ENCODE measurements around the gene EFCC1.

The EFCC1 gene

DNA sequence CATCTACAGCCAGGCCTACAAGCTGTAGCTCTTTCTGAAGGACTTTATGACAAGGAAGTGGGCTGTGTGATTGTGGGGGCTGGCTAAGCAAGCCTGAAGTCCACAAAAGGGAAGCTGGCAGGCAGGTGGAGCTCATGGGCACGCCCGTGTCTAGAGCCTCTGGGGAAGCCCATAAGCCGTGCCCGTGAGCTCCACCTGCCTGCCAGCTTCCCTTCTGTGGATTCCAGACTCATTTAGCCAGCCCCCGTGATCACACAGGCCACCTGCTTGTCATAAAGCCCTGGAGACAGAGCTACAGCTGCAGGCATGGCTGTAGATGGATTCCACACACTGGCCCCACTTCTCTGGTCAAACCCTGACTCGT lies 15.2 kb downstream of the EFCC1 start:
- DNase-seq, result peak in 2 of 4 experiments; percentile 30 to 46

DNA sequence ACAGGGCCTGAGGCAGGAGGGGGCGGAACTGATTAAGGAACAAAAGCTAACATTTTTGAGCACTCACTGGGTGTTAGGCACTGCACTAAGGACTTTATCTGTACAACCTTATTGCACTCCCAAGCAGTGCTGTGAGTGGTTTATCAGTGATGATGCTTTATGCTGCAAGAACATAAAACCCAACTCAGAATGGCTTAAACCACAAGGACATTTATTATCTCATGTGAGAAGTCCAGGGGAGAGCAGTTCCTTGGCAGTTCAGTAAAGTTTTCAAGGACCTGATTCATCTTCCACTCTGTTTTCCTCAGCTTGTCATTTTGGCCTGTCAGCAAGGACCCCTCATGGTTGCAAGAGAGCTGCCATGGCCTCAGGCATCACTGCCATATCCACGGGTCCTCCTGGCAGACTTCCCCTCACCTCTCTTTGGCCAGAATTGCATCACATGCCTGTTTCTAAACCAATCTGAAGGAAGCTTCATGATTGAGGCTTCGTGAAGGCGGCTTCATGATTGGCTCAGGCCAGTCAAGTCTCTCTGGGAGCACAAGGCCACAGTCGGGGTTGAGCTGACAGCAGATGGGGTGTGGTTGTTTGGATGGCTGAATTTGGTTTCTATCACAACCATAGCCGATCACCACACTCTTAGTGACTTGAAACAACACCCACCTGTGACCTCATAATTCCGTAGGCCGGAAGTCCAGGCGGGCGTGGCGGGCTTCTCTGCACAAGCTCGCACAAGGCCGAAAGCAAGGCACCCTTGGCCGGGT lies 15.8 kb downstream of the EFCC1 start:
- DNase-seq, result no peak

- no peak for DNase-seq
Observed at GRCh38 chr3:129017484-129017899, 16.4 kb downstream of the EFCC1 start.

DNA sequence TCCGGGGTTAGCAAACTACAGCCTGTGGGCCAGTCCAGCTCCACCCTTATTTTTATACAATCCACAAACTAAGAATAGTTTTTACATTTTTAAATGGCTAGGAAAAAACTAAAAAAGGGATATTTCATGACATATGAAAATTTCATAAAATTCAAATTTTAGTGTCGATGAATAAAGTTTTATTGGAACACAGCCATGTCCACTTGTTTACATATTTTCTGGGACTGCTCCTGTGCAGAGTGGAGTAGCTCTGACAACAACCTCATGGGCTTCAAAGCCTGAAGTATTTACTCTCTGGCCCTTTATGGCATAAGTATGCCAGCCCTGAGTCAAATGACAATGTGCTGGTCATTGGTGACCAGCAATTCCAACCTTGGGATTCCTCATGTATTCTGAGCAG lies 17.2 kb downstream of the EFCC1 start:
- DNase-seq, result no peak

GRCh38 chr3:129018751-129019150 lies 17.6 kb downstream of the EFCC1 start:
- no peak for DNase-seq

DNA sequence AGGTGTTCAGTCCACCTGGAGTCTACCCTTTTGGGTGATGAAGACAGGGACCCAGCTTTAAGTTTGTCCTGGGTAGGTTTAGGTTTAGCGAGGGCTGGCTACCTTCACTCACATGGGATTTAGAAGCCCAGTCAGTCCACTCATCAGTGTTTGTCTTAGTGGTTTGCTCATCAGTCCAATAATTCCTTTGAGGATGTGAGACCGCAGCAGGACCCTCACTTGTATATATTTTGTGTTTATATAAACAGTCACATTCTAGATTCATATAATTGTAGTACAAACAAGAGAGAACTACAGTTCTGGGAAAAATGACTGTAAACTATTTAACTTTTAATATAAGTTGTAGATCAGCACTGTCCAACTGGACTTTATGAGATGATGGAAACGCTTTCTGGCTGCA lies 18.2 kb downstream of the EFCC1 start:
- DNase-seq, result no peak

GRCh38 chr3:129020691-129021090 lies 19.6 kb downstream of the EFCC1 start:
- no peak for DNase-seq

DNA sequence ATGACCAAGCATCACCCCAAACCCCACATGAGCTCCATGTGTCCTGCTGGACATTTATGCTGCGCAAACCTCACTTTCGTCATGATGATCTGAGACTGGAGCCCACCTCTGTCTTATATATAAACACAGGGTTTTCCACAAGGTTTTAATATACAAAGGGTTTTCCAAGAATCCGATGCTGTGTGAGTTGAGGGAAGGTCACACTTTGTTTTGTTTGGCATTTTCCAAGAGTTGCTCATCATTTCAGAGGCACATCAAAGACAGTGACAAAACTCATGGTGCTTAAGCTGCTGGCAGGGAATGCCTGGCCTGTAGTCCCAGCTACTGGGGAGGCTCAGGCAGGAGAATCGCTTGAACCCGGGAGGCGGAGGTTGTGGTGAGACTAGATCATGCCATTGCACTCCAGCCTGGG lies 20.0 kb downstream of the EFCC1 start:
- no peak for DNase-seq

DNA sequence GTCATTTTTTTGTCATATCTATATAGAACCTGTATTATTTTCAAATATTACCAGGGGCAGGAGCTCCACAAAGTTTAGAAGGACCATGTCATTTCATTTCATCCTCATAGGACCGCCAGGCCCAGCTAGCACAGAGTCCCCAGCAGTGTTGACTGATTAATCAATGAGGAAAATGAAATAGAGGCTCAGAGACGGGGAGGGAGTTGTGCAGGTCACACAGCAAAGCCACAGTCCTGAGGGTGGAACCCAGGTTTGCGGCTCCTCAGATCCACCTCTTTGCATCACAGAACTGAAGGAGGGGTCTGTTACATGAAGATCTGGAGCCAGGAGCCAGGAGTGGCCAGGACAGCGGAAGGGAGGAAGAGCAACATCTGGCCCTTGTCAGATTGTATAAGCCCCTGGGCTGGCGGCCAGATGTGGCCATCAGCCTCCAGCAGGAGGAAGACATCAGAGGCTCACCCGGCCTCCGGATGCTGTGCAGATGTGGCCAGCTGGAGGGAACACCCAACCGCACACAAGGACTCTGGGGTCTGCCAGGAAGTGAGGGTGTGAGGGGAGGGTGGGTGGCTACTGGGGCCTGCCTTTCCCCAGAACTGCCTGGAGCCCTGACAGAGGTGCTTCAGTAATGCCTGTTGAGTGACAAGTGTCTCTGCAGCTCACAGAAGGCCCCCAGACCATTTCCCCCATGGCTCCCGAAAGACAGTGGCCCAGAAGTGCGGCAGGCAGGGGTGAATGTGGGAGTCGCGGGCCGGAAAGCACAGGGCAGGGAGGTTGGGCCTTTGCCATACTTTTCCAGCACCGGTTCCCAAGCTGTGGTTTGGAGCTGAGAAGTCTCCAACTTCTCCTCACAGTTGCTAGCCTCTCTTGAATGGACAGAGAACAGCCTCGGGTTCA lies 21.3 kb downstream of the EFCC1 start:
- DNase-seq, result no peak

GRCh38 chr3:129023008-129023358 lies 21.9 kb downstream of the EFCC1 start:
- DNase-seq, result no peak

DNA sequence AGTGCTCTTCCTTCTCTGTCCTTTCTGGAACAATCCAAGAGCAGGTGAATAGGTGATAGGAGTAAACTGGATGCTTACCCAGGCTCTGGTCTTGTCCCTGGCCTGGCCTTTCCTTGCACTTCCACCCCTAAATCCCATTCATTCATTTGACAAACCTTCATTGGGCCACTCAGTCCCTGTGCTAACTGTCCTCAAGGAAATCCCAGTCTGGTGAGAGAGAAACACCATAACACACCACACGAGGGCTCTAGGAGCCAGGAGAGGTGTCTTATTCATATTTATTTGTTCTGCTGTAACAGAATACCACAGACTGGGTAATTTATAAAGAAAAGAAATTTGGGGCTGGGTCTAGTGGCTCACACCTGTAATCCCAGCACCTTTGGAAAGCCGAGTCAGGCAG lies 22.8 kb downstream of the EFCC1 start:
- DNase-seq, result no peak

- no peak for DNase-seq
Observed at GRCh38 chr3:129025108-129025507, 24.0 kb downstream of the EFCC1 start.

DNA sequence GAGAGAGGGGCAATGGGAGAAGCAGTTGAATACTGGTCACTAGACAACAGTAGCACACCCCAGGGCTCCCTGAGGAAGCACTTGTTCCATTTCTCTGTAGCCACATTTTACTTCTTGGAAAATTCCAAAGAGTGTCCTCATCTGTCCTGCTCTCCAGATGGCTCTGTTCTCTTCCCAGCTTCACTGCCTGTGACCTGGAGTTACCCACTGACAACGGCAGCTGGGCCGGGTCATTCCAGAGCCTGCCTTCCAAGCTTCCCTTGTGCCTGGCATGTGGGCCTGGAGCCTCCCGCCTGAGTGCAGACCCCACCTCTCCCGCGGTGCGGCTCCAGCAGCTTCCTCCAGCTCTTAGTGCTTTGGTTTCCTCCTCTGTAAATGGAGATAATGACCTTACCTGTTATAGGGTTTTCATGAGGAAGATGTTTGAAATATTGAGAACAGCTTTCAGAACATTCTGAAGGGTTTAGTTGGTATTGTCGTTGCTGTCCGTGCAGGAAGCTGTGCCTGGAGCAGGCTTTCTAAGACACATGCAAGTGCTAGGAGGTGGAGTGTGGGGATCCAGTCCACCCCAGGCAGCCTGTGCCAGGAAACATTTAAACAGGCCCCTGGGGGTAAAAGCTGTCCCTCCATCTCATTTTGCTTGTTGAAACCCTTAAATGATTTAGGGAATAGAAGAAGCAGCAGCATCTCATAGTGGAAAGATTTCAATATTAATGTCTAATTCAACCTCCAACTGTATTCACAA lies 24.8 kb downstream of the EFCC1 start:
- DNase-seq, result no peak

GRCh38 chr3:129026728-129027543 lies 25.8 kb downstream of the EFCC1 start:
- peak; percentile 66 to 89 (median 78) for DNase-seq

- no peak for DNase-seq
Observed at GRCh38 chr3:129027544-129027880, 26.4 kb downstream of the EFCC1 start.

DNA sequence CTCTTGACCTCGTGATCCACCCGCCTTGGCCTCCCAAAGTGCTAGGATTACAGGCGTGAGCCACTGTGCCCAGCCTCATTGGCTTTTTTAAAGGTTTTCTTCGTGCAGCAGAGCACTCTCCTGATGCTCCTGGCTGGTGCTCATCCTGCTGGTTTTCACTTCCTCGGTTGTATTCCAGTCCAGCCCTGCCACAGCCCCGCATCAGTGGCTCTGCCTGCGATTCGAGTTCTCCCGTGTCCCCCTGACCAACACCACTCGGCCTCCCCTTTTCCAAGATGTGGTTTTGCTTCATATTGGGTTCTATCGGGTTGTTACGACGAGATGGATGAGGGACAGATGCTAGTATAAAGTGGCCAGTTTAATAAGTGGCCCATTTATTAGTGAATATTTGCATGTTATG lies 27.8 kb downstream of the EFCC1 start:
- DNase-seq, result no peak

DNA sequence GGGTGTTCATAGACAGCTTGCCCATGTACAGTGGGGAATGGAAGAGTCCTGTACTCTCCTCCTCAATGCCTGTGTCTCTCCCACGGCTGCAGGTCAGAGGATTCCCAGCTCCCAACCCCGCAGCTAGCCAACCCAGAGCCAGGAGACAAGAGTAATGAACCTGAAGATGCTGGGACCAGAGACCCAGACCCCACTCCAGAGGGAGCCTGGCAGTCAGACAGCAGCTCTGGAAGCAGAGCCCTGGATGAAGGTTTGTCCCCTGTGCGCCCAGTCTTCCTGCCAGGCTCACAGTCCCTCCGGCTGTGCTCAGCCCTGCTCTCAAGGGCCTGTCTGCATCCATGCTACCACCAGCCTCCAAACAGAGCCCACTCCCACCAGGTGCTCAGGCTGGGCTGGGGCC lies 29.5 kb downstream of the EFCC1 start:
- DNase-seq, result no peak

GRCh38 chr3:129031476-129032215 lies 30.5 kb downstream of the EFCC1 start:
- DNase-seq, result no peak

DNA sequence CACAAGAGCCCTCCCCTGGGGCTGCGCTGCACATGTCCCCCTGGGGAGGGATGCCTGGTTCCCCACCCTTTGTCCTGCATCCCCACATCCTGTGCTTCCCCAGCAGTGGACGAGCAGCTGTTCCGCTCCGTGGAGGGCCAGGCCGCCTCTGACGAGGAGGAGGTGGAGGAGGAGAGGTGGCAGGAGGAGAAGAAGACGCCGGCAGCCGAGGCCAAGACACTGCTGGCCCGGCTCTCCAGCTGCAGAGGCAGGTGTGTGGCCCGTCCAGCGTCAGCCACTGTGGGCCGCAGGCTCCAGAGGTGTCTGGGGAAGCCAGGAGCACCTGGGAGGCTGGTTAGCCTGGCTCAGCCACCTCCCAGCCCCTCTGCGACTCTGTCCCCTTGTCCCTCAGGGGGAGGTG lies 31.6 kb downstream of the EFCC1 start:
- DNase-seq, result no peak

- DNase-seq, result no peak
Observed at GRCh38 chr3:129033151-129033550, 32.0 kb downstream of the EFCC1 start.

DNA sequence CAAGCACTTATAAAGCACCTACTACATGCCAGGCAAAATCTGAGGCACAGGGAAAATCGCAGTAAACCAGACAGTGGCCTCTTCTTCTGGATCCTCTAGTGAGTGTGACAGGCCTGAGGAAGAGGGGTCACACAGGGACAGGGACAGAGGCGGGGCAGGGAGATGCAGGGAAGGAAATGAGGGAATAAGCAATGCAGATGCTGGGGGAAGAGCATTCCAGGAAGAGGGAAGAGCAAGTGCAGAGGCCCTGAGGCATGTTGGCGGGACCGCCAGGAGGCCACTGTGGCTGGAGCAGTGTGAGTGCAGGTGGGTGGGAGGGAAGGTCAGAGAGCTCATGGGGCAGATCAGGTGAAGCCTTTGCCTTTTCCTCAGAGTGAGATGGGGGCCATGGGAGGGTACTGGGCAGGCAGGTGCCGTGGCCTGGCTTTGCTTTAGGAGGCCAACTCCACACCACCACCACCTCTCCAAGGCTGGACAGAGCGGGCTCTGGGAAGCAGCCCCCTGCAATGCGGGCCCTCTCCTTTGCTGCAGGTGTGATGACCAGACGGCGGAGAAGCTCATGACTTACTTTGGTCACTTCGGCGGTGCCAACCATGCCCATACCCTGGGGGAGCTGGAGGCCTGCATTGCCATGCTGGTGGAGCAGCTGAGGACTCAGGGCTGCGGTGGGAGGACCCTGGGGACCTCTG lies 32.7 kb downstream of the EFCC1 start:
- no peak for DNase-seq

GRCh38 chr3:129034642-129035041 lies 33.5 kb downstream of the EFCC1 start:
- DNase-seq, result no peak

Measured in activated naive CD4-positive, alpha-beta T cell (primary cell).